Measurements from ENCODE around the gene TUT4. TPM values are rescaled to one million over a fixed set of nuclear protein-coding genes. Genes with fewer than 3 reads are reported as not detected.

TUT4 gene
- total RNA-seq, 2 experiments from 2014 or later = 70.8 to 72.4 TPM

DNA sequence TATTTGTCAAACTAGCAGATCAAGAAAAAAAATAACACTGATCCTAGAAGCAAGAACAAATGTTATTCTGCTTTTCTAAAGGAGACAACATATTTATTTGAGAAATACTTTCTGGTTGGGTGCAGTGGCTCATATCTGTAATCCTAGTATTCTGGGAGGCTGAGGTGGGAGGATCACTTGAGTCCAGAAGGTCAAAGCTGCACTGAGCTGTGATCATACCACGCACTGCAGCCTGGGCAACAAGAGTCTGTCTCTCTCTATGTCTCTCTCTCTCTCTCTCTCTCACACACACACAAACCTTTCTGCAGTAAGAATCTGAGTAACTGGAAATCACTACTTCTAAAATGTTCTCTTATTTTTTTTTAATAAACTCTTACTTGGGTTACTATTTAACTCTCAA lies 117.2 kb downstream of the TUT4 start:
- no peak overlapping the region for H3K4me3 ChIP-seq (ENCODE audit: low read depth, low read length, poor library complexity, severe bottlenecking)
- H3K79me2 ChIP-seq (ENCODE audit: insufficient read depth, low read depth, low read length) = no peaks in the 10 kb centered on the region
- peaks cover 37% of the 10 kb centered on the region for H3K36me3 ChIP-seq (ENCODE audit: insufficient read depth, low read length)
- ChIA-PET CTCF (ENCODE audit: unreplicated experiment) (no interaction called here), POLR2A (interaction anchor here (0.5 kb wide), 1 partner anchor 260 kb away, joined by 3 read pairs; no protein-coding TSS in a partner anchor)
- H2AFZ ChIP-seq (ENCODE audit: low read length) = no peak overlapping the region
- intact Hi-C loops (cut with micrococcal nuclease; ENCODE audit: unreplicated experiment) = no loop called here
- no peak overlapping the region for H3K27ac ChIP-seq (ENCODE audit: low read depth, low read length, poor library complexity, severe bottlenecking)
- no peaks in the 10 kb centered on the region; the same call in 1 of the 2 replicates for H3K9me2 ChIP-seq (ENCODE audit: insufficient read depth, low read length)
- no peak for DNase-seq (ENCODE audit: low spot score)
- no TSS peak for BruUV-seq (replicated peaks)
- no peak for TF ChIP-seq EZH2phosphoT487 (IDR thresholded peaks at IDR 0.05; ENCODE audit: borderline replicate concordance, low read depth, low read length)
- H3K9me3 ChIP-seq (ENCODE audit: low read length) = no peaks in the 10 kb centered on the region
- no peak overlapping the region for H3K4me2 ChIP-seq (ENCODE audit: low read length)
- H4K20me1 ChIP-seq (ENCODE audit: insufficient read depth, low read length) = no peaks in the 10 kb centered on the region
- H3K4me1 ChIP-seq (ENCODE audit: insufficient read depth, low read length, poor library complexity, severe bottlenecking) = no peaks in the 10 kb centered on the region

GRCh38 chr1:52435211-52435610 lies 117.7 kb downstream of the TUT4 start:
- ChIA-PET CTCF (ENCODE audit: unreplicated experiment) (no interaction called here), POLR2A (interaction anchor here (0.5 kb wide), 1 partner anchor 260 kb away, joined by 3 read pairs; no protein-coding TSS in a partner anchor)
- Histone ChIP-seq H3K9me2 (ENCODE audit: insufficient read depth, low read length) (no peaks in the 10 kb centered on the region; the same call in 1 of the 2 replicates), H3K27ac (ENCODE audit: low read depth, low read length, poor library complexity, severe bottlenecking) (no peak overlapping the region), H3K4me2 (ENCODE audit: low read length) (no peak overlapping the region), H3K4me1 (ENCODE audit: insufficient read depth, low read length, poor library complexity, severe bottlenecking) (no peaks in the 10 kb centered on the region), H2AFZ (ENCODE audit: low read length) (no peak overlapping the region), H4K20me1 (ENCODE audit: insufficient read depth, low read length) (no peaks in the 10 kb centered on the region), H3K4me3 (ENCODE audit: low read depth, low read length, poor library complexity, severe bottlenecking) (no peak overlapping the region), H3K79me2 (ENCODE audit: insufficient read depth, low read depth, low read length) (no peaks in the 10 kb centered on the region), H3K9me3 (ENCODE audit: low read length) (no peaks in the 10 kb centered on the region), H3K36me3 (ENCODE audit: insufficient read depth, low read length) (peaks cover 42% of the 10 kb centered on the region)
- intact Hi-C loops (cut with micrococcal nuclease; ENCODE audit: unreplicated experiment) = no loop called here
- TF ChIP-seq EZH2phosphoT487 (IDR thresholded peaks at IDR 0.05; ENCODE audit: borderline replicate concordance, low read depth, low read length) = no peak
- TF ChIP-seq, protein P1, sequence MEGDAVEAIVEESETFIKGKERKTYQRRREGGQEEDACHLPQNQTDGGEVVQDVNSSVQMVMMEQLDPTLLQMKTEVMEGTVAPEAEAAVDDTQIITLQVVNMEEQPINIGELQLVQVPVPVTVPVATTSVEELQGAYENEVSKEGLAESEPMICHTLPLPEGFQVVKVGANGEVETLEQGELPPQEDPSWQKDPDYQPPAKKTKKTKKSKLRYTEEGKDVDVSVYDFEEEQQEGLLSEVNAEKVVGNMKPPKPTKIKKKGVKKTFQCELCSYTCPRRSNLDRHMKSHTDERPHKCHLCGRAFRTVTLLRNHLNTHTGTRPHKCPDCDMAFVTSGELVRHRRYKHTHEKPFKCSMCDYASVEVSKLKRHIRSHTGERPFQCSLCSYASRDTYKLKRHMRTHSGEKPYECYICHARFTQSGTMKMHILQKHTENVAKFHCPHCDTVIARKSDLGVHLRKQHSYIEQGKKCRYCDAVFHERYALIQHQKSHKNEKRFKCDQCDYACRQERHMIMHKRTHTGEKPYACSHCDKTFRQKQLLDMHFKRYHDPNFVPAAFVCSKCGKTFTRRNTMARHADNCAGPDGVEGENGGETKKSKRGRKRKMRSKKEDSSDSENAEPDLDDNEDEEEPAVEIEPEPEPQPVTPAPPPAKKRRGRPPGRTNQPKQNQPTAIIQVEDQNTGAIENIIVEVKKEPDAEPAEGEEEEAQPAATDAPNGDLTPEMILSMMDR (conservative IDR thresholded peaks at IDR 0.05; ENCODE audit: low read length) = no peak
- no peak for DNase-seq (ENCODE audit: low spot score)
- no TSS peak for BruUV-seq (replicated peaks)

GRCh38 chr1:52432807-52433206 lies 120.1 kb downstream of the TUT4 start:
- Histone ChIP-seq H3K9me2 (ENCODE audit: insufficient read depth, low read length) (no peaks in the 10 kb centered on the region), H2AFZ (ENCODE audit: low read length) (no peak overlapping the region), H3K27ac (ENCODE audit: low read depth, low read length, poor library complexity, severe bottlenecking) (no peak overlapping the region), H3K9me3 (ENCODE audit: low read length) (no peaks in the 10 kb centered on the region), H3K36me3 (ENCODE audit: insufficient read depth, low read length) (peaks cover 36% of the 10 kb centered on the region), H3K79me2 (ENCODE audit: insufficient read depth, low read depth, low read length) (no peaks in the 10 kb centered on the region), H3K4me3 (ENCODE audit: low read depth, low read length, poor library complexity, severe bottlenecking) (no peak overlapping the region), H3K4me1 (ENCODE audit: insufficient read depth, low read length, poor library complexity, severe bottlenecking) (no peaks in the 10 kb centered on the region), H4K20me1 (ENCODE audit: insufficient read depth, low read length) (no peaks in the 10 kb centered on the region), H3K4me2 (ENCODE audit: low read length) (no peak overlapping the region)
- TF ChIP-seq, protein P1 (conservative IDR thresholded peaks at IDR 0.05; ENCODE audit: low read length) = no peak
- no peak for TF ChIP-seq EZH2phosphoT487 (IDR thresholded peaks at IDR 0.05; ENCODE audit: borderline replicate concordance, low read depth, low read length)
- ChIA-PET POLR2A (no interaction called here), CTCF (ENCODE audit: unreplicated experiment) (no interaction called here)
- BruUV-seq (replicated peaks) = no TSS peak
- intact Hi-C loops (cut with micrococcal nuclease; ENCODE audit: unreplicated experiment) = no loop called here
- DNase-seq (ENCODE audit: low spot score) = no peak
